Activated T-cell treated with anti-CD3 and anti-CD28 coated beads, Interleukin-2, amount 50 U/mL, for 1 hour (primary cell): ENCODE results near the gene PEAK3.
"Not testable (repeated sequence)": the region's sequence is repeated elsewhere in the genome, so short reads cannot be mapped to it uniquely, and the experiment has no call there.

Source experiments
- DNase-seq: peaks from one replicate; pipeline ENCODE4 v3.0.0-alpha.2; 2020

Gene PEAK3

DNA sequence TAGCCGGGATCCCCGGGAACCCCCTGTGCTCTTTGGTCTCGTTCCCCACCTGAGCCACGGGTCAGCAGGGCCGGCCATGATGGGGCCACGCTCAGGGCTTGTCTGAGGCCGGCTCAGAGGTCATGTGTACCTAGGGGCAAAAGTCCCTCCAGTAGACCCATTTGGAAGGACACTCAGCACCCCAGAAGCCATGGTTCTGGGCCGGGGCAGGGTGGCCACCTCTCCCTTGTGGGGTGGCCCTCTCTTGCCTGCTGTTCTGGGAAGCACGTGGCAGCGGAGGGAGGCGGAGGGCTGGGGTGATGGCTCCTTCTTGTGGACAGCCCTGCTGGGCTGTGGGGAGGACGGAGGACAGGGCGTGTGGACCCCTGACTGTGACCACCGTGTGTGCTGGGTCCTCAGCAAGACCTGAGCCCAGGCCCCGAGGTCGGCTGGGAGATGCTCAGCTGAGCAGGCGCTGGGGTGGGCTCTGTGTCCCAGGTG is 6.4 kb upstream of the PEAK3 start:
- no peak for DNase-seq

DNA sequence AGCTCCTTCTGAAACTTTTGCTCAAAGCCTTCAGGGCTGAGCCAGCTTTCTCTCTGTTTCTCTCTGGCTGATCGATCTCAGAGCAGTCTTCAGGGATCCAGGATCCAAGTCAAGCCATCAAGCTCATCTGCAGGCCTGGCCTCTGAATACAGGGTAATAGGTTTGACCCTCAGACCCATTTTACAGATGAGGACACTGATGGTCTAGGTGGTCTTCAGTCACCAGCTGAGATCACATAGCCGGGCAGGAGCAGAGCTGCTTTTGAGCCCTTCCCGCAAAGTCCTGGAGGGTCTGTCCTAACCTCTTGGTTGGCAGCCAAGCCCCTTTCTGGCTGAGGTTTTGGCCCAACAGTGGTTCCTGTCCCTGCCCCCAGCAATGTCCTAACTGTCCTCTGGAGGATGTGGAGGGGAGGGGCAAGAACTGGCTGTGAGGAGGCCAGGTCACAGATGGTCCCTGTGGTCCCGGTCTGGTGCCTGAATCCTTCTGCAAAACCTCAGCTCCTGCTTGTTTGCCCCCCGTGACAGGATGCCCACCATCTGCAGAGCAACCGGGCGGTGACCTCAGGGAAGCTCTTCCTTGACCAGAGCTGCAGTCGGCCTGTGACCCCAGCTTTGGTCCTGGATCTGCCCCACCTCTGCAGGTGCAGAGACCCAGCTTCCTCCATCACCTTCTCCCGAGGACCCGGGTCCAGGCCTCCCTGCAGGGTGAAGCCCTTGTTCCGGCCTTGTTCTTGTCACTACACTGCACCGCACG is 5.8 kb upstream of the PEAK3 start:
- no peak for DNase-seq

DNA sequence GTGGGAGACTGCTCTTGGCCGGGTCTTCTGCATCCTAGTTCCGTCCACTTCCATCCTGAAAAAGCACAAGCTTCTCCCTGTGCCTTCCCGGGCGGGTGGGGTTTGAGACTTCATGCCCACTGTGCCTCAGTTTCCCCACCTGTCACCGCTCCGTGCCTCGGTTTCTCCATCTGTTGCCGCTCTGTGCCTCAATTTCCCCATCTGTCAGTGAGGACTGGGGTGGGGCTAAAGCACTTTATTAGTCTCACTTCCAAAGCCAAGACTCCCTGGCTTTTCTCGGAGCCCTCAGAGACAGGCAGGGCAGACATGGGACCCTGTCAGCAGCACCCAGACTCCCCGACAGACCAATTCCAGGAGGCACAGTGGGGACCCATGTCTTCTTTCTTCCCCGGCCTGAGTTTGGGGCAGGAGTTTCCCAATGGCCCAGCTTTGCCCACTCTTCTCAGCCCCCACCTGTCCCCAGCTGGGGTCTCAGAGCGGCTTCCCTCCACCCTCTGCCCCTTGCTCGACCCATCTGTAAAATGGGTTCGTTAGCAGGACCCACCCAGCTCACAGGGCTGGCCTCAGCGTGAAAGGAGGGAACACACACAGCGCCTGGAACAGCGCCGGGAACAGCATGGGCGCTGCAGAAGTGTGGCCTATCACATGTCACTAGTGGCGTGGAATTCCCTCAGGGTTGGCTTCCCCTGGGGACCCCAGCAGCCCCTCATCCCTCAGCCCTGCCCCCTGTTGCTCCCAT is 4.6 kb upstream of the PEAK3 start:
- no peak for DNase-seq

DNA sequence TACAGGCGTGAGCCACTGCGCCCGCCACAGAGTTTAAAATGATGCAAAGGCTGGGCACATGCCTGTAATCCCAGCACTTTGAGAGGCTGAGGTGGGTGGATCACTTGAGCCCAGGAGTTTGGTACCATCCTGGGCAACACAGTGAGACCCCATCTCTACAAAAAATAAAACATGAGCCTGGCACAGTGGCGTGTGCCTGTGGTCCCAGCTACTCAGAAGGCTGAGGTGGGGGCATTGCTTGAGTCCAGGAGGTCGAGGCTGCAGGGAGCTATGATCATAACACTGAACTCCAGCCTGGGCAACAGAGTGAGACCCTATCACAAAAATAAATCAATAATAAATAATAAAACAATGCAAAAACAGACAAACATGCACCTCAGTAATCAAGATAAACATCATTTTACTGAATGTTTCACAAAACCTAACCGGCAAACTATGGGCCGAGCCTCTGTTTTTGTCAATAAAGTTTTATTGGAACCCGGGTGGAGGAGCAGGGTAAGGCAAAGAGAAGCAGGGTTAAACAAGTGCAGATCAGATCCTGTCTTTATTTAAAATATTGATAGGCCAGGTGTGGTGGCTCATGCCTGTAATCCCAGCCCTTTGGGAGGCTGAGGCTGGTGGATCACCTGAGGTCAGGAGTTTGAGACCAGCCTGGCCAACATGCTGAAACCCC is 2.0 kb upstream of the PEAK3 start:
- DNase-seq, result no peak

DNA sequence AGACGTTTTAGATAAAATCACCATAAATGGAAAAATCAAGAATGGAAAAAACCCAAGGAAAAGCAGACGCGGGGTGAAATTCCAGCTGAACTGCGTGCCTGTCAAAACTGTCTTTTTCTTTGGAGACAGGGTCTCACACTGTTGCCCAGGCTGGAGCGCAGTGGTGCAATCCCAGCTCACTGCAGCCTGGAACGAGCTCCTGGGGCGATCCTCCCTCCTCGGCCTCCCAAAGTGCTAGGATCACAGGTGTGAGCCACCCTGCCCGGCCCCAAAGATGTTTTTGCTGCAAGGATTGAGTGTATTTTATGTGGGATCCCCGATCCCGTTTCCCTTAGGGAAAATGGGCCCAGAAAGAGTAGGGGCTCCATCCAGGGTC is 875 bp upstream of the PEAK3 start:
- DNase-seq, result no peak

DNA sequence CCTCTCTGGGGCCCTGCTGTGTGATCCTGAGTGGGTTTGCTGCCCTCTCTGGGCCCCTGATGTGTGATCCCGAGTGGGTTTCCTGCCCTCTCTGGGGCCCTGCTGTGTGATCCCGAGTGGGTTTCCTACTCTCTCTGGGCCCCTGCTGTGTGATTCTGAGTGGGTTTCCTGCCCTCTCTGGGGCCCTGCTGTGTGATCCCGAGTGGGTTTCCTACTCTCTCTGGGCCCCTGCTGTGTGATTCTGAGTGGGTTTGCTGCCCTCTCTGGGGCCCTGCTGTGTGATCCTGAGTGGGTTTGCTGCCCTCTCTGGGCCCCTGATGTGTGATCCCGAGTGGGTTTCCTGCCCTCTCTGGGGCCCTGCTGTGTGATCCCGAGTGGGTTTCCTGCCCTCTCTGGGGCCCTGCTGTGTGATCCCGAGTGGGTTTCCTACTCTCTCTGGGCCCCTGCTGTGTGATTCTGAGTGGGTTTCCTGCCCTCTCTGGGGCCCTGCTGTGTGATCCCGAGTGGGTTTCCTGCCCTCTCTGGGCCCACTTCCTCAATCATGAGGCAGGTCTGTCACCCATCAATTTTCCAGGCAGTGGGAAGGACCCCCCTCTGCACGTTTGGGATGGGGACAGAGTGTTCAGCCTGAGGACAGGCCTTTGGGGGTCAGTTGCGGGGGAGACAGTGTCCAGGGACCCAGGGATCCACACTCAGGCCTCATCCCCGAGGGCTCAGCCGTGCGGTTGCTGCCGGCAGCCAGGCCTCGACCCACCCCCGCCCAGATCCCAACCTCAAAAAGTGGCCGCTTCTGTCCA is 512 bp downstream of the PEAK3 start:
- not testable (repeated sequence) for DNase-seq

DNA sequence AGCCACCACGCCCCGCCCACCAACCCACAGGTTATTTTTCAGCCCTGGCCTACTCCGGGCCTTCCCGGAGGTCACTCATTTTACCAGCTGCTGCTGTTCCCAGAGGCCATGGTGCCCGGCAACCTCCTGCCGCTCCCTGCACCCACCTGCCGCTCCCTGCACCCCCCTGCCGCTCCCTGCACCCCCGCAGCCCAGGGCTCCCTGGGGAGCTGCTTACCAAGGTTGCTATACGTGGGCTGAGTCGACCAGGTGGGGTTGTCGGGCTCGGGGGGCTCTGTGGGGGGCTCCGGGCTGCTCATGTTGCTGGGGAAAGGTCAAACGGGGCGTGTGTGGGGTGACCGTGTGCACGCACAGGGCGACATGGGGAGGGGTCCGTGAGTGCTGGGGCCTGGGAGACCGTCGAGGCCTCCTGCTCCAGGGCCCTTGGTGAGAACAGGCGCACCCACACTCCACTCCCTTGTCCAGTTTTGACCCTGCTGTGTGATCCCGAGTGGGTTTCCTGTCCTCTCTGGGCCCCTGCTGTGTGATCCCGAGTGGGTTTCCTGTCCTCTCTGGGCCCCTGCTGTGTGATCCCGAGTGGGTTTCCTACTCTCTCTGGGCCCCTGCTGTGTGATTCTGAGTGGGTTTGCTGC is 1.2 kb downstream of the PEAK3 start:
- no peak for DNase-seq

DNA sequence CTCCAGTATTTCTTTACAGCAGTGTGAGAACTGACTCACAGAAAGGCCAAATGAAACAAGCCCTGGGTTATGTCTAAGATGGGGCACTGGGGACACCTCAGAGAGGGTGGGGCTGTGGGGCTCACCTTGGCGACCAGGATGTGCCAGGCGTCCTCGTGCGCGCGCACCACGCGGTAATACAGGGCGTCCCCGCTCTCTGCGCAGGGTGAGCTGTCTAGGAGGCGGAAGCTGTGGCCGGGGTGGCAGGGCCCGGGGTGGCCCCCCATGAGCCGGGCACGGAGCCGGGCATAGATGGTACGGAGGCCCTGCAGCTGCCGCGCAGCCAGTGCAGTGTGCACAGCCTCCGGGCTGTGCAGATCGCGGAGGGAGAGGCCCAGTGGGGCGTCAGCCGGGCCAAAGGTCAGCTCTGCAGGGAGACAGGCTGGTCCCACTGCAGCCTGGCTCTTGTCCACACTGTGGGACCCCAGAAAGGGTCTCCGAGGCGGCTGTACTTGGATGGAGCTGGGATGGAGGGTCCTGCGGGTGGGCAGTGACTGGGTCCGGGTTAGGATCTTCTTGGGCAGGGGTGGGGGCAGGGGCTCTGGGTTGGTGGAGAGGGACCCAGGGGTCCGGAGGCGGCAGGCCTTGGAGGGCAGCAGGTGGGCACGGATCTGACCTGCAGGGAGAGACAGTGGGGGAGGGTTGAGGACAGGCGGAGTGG is 3.4 kb downstream of the PEAK3 start:
- no peak for DNase-seq

DNA sequence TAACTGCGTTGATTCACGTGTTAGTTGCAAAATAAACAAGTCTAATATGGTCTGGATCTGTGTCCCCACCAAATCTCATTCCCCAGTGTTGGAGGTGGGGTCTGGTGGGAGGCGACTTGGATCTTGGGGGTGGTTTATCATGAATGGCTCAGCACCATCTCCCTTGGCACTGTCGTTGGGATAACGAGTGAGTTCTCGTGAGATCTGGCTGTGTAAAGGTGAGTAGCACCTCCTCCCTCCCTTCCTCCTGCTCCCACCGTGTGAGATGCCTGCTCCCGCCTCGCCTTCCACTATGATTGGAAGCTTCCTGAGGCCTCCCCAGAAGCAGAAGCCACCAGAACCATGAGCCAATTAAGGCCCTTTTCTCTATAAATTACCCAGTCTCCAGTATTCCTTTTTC is 4.8 kb downstream of the PEAK3 start:
- DNase-seq, result no peak

DNA sequence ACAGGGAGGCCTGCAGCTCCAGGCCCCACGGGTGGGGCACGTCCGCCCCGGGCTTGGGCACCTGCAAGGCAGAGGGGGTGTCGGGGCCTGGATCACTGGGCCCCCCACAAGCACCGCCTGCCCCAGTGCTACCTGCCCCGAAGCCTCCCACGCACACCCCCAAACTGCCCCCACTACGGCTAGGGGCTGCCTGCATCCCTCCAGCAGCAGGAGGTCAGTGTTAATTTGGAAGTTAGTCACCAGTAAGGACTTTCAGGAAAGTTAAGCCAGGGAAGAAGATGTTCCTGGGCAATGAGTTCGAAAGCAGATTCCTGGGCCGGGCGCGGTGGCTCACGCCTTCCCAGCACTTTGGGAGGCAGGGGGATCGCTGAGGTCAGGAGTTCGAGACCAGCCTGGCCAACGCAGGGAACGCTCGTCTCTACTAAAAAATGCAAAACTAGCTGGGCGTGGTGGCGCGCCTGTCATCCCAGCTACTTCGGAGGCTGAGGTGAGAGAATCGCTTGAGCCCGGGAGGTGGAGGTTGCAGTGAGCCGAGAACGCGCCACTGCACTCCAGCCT is 5.5 kb downstream of the PEAK3 start:
- no peak for DNase-seq

DNA sequence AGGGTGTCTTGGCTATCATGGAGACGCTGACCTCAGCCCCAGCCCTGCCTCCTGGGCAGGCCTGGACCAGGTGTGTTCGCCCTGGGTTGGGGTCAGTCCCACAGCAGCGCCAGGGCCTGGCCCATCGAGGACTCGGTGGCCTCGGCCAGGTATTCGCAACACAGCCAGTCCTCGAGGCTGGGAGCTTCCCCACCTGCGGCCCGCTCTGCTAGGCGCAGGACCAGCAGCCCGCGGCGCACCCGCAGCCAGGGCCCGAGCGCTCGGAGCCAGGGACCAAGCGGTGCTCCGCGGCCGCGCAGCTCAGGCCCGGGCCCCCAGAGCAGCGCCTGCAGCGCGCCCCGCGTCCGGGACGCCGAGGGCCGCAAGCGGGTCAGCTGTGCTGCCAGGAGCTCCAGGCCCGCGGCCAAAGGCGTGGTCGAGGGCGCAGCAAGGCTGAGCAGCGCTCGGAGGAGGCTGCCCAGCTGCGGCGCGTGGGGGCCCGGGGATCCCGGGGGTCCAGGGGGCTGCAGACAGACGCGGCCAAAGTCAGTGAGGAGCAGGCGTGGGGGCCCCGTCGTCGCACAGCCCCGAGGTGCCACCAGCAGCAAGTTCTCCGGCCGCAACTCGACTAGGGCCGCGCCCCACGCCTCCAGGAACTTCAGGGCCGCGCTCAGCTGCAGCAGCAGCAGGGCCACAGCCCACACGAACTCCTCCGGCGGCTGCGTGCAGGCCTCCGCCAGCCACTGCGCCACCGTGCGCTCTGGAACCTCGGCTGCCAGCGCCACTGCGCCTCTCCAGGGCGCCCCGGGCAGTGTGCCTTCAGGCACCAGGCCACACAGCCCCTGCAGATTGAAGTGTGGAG is 6.2 kb downstream of the PEAK3 start:
- DNase-seq, result no peak

DNA sequence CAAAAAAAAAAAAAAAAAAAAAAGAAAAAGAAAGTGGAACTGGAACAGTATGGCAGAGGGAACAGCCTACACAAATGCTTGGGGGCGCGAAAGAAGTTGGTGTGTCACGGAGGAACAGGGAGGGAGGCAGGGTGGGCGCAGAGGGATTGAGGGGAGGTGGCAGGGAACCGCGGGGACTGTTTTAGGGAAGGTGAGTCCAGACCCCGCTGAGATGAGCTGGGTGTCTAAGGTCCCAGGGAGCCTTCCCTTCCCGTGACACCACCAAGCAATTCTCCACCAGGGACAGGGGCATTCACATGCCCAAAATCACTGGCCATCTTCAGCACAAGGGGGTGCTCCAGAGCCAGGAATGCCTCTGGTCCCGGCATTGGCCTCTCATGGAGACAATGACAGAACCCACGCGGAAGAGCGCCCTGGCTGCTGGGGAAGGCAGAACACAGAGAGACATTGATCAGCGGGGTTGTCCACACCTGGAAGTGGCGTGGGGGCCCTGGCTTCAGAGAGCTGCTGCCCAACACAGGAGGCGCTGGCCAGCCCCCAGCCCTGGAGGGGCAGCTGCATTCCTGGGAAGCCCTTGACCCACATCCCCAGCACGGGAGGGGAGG is 6.9 kb downstream of the PEAK3 start:
- peak; percentile 58 for DNase-seq

DNA sequence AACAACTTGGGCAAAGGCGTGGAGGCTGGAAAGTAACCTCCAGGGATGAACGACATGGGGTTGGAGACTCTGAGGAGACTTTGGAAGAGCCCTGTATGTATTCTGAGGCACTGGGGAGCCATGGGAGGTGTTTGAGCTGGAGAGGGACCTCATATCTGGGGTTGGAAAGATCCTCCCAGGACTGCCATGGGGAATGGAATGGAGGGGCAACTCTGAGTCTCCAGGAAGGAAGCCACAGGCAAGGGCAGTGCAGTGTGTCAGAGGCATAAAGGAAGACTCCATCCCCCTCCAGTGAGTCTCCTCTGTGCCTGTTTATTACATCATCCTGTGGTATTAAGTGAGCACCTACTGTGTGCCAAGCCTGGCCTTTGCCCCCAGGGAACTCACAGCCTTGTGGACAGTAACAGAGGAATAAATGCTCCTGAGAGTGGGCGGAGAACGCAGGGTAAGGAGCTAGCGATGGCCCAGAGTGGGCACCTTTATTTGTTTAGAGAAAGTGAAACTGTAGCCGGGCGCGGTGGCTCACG is 7.7 kb downstream of the PEAK3 start:
- no peak for DNase-seq

DNA sequence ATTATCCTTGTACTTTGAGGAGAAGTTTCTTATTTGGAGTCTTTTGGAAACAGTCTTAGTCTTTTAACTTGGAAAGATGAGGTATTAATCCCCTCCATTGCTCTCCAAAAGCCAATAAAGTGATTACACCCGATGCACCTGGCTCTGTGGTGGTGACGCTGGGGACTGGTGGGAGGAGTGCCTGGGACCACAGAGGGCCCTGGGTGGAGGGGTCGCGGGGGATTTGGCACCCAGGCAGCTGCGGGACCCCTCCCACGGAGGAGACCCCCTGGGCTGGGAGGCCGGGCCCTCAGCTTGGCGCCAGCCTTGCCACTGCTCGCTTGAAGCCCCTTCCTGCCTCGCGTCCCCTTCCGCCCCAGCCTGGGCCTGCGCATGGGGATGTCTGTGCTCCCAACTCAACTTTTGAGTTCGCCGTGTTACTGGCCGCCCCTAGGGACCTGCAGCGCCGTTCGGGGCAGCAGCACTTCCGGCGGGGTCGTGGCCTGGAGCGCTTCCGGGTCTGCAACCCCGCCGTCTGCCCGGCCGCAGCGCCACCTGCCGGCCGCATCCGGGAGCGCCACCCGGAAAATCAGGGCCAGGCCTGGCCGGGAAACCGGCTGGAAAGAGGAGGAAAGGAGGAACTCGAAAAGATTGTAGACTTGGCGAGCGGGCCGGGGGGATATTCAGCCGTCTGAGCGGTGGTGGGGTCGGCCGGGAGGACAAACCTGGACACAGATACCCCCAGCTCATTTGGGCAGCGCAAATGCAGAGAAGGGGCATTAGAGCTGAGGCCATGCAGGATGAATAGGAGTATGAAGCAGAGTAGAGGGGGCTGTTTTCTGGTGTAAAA is 8.4 kb downstream of the PEAK3 start:
- DNase-seq, result peak; percentile 82

DNA sequence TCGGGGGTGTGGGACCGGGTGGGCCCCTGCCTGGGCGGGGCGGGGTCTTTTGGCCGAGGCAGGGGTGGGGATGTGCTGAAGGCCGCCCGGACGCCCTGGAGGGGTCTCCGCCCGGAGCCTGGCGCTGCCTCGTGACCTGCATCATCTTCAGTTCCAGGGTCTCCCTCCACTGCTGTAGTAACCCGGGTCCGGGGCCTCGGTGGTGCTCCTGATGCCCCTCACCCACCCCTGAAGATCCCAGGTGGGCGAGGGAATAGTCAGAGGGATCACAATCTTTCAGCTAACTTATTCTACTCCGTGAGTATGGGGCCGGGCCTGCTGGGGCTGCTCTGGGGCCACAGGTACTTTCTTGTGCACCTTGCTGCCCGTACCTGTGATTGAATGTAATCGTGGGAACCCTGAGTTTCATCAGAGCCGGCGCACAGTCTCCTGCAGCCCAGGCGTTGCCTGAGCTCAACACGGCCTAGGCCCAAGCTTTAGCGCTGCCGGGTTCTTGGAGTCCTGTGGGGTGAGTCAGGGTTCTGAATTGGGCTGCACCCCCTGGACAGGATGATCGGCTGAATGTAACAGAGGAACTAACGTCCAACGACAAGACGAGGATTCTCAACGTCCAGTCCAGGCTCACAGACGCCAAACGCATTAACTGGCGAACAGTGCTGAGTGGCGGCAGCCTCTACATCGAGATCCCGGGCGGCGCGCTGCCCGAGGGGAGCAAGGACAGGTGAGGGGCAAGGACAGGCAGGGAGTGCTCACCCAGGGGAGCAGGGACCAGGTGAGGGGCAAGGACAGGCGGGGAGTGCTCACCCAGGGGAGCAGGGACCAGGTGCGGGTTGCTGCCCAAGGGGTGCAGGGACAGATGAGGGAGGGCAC is 10.5 kb downstream of the PEAK3 start:
- DNase-seq, result peak; percentile 46

DNA sequence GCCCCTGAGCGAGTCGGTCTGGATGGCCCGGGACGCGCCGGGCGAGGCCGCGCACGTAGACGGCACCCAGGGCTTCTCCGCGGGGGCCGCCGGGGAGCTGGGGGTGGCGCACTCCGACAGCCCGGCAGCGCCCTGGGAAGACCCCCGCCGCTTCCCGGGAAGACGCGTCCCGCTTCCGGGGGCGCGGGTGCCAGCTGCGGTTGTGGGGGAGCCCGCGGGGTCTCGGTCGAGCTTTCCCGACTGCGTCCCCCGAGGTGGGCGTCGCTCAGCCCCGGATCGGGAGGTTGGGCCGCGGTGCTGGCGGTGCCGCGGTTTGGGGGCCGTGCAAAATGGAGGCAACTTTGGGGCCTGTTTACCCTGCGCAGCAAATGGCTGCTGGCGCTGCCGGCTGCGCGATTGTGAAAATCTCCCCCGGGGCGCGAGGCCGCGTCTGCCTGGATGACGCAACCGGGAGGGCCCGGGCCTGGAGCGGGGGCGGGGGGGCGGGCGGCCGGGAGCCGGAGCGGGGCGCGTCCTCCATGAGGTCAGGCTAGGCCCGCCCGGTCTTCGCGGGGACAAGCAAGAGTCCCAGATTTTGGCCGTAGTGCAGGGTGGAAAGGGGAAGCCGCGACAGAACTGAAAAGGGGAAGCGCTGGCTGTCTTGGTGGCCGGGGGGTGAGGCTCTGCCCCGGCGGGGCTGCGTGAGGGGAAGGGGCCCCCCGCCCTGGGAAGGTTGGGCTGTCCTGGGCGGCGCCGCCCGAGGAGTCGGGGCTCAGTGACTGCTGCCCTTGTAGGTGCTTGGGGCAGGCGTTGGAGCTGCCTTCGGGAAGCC is 11.3 kb downstream of the PEAK3 start:
- peak; percentile 75 for DNase-seq

DNA sequence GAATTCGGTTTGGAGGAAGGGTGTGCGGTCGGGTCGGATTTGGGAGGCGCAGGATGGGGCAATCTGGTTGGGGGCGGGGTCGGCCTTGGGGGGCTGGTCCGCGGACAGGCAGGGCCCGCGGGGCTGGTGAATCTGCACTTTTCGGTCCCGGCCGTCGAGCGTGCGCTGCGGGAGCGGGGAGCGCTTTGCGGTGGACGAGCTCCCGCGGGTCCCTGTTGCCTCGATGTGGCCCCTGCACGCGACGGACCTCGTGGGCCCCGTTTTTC is 11.9 kb downstream of the PEAK3 start:
- no peak for DNase-seq
